PC-9 (cell line): ENCODE results near the gene DISC1.

Experiments
- CTCF ChIP-seq: fragments of 200-600 bp; sonication (generic); conservative IDR thresholded peaks from 2 replicates; pipeline ENCODE4 v1.6.1; 2017; ENCODE audit warnings: mixed run types, antibody characterized with exemption, mild to moderate bottlenecking, moderate library complexity
- EZH2 ChIP-seq: fragments of 200-600 bp; sonication (generic); IDR thresholded peaks from 2 replicates; pipeline ENCODE4 v1.8.0; 2017; ENCODE audit warnings: antibody characterized with exemption, low read depth

- TF ChIP-seq CTCF (no peak), EZH2 (no peak)
Observed at GRCh38 chr1:231616667-231617066, 9.9 kb upstream of the DISC1 start.
